ENCODE measurements around the gene PLEKHG5.

PLEKHG5 gene, protein sequence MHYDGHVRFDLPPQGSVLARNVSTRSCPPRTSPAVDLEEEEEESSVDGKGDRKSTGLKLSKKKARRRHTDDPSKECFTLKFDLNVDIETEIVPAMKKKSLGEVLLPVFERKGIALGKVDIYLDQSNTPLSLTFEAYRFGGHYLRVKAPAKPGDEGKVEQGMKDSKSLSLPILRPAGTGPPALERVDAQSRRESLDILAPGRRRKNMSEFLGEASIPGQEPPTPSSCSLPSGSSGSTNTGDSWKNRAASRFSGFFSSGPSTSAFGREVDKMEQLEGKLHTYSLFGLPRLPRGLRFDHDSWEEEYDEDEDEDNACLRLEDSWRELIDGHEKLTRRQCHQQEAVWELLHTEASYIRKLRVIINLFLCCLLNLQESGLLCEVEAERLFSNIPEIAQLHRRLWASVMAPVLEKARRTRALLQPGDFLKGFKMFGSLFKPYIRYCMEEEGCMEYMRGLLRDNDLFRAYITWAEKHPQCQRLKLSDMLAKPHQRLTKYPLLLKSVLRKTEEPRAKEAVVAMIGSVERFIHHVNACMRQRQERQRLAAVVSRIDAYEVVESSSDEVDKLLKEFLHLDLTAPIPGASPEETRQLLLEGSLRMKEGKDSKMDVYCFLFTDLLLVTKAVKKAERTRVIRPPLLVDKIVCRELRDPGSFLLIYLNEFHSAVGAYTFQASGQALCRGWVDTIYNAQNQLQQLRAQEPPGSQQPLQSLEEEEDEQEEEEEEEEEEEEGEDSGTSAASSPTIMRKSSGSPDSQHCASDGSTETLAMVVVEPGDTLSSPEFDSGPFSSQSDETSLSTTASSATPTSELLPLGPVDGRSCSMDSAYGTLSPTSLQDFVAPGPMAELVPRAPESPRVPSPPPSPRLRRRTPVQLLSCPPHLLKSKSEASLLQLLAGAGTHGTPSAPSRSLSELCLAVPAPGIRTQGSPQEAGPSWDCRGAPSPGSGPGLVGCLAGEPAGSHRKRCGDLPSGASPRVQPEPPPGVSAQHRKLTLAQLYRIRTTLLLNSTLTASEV

DNA sequence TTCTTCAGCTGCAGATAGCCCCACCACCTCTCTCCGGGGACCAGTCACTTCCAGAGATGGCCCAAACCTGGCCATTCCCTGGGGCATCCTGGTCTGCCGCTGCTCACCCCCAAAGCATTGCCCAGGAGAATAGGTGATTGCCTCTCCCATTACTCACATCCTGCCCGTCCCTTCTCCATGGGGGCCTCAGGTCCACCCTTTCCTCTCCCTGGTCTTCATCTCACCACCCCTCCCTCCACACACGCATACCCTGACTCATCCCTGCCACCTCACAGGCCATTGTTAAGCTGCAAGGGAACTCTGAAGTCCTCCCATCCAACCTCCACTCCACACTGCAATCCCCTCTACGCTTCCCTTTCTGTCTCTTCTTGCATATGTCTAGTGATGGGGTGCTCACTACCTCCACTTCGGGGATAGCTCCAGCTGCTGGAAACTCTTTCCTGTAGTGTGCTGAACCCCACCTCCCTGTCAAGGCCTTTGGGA, at the start of gene PLEKHG5:
PLEKHG5 (minus strand) TSS at position 188 of the 483 bp plus-strand sequence. CDS start 14,096 bp downstream, outside the sequence.
- DNase-seq = no peak

DNA sequence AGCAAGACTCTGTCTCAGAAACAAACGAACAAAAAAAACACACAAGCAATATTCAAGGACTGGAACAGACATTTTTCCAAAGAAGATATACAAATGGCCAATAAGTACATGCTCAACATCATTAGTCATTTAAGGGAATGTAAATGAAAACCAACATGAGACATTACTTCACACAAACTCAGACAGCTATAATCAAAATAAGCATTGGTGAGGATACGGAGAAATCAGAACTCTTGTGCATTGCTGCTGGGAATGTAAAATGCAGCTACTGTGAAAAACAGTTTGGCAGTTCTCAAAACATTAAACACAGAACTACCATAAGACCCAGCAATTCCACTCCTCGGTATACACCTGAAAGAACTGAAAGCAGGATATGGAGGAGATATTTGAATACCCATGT, 47.5 kb upstream of the PLEKHG5 start:
- no peak for DNase-seq

DNA sequence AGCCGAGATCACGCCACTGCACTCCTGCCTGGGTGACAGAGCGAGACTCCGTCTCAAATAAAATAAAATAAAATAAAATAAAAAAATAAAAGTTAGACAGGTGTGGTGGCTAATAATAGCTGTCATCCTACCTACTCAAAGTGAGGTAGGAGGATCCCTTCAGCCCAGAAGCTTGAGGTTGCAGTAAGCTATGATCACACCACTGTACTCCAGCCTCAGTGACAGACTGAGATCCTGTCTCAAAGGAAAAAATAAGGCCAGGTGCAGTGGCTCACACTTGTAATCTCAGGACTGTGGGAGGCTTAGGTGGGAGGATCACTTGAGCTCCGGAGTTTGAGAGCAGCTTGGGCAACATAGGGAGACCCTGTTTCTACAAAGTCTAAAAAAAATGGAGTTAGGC, 44.8 kb upstream of the PLEKHG5 start:
- no peak for DNase-seq

DNA sequence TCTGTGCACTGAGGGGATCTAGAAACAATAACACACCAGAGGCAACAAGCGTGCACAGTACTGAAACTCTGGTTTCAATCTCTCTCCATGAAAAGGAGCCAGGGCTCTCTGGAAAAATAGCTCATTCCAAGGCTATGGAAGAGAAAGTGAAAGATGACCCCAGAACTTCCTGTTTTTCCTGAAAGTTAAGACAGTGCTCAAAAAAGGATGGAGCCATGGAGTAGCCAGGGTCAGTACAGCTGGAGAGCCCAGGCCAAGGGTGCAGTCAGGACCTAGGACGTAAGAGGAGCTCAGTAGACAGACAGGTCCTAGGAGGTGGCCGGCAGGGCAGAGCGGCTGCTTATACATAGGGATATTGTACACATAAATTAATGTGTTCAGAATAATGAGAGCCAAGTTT, 43.7 kb upstream of the PLEKHG5 start:
- DNase-seq = no peak

- DNase-seq = no peak
Measured at GRCh38 chr1:6534248-6534822, 42.9 kb upstream of the PLEKHG5 start.

- DNase-seq = no peak
Measured at GRCh38 chr1:6531996-6532395, 40.5 kb upstream of the PLEKHG5 start.

GRCh38 chr1:6530504-6531160, 39.2 kb upstream of the PLEKHG5 start:
- no peak for DNase-seq

GRCh38 chr1:6528492-6528891, 37.0 kb upstream of the PLEKHG5 start:
- DNase-seq = no peak

DNA sequence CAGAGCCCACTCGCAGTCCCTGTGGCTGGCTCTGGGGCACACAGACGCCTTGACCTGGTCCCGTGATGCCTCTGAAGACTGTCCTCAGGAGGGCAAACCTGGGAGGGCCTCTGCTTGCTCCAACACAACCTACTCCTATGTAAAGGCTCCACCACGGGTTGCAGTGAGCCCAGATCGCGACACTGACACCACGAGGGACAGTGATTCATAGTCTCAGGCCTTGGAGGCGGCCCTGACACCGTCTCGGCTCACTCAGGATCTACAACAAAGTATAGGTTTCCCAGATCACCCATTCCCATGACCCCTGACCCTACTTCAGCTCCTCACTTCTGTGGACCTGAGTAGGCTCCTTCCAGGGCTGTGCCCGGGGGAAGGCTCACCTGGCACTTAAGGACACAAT, 34.8 kb upstream of the PLEKHG5 start:
- no peak for DNase-seq

GRCh38 chr1:6523566-6523965, 32.1 kb upstream of the PLEKHG5 start:
- DNase-seq = no peak

DNA sequence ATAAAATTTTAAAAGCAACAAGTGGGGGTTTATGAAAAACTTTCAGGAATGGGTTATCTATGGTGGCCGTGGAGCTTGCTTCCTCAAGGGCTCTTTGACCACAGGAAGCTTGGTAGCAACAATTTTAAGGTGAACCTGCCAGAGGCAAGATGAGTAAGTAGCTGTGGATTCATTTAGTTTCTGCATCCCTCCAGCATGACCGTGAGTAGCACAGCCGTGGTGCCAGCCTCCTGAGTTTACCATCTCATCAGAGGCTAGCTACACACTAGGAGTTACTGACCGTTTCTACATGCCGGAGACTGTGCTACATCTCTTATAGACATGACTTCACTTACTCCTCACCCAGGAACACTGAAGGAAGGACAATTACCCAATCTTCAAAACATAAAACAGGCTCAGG, 30.1 kb upstream of the PLEKHG5 start:
- no peak for DNase-seq

DNA sequence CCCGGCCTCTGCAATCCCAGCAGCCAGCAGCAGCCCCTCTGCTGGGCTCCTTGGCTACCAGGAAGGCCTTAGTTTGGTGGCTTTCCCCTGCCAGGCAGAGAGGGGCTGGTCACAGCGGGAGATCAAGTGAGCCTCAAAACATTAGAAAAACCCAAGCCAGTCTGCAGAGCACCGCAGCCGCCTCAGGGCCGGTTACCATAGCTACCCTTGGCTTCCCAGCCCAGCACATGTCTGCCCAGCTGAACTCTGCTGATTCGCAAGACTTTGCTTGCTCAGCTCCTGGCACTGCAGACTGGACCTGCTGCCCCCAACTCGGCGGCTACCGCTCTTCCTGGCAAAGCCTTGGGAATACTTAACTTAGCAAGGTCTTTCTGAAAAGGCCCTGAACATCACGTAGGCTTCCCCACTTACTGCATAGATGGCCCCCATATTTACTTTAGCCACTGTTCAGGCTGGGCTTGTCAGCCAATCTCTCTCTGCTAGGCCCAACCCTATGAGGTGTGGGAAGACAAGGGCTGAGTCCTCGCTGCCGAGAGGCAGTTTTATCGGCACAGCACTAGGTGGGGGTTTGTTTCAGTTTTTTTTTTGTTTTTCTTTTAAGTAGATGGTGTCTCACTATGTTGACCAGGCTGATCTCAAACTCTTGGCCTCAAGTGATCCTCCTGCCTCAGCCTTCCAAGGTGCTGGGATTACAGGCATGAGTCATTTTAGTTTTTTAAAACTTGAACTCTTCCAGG, 28.6 kb upstream of the PLEKHG5 start:
- peak; percentile 3 for DNase-seq

GRCh38 chr1:6519491-6519934, 28.0 kb upstream of the PLEKHG5 start:
- DNase-seq = no peak

GRCh38 chr1:6517435-6517851, 26.0 kb upstream of the PLEKHG5 start:
- DNase-seq = no peak

DNA sequence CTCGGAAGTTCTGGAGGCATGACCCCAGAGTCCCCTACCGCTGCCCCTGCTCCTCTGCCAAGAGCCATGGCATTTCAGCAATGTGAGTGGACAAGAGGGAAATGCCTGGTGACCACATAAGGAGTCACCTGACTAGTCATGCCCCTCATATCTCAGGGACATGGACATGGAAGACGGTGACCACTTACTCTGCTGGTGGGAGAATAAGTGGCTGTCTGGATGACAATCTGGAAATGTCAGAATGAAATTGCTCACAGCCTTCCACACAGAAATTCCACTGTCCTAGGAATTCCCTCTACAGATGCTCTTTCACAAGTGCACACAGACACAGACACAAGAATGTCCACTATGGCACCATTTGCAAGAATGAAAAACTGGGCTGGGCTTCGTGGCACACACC, 24.3 kb upstream of the PLEKHG5 start:
- no peak for DNase-seq

GRCh38 chr1:6513320-6513801, 21.9 kb upstream of the PLEKHG5 start:
- DNase-seq = no peak

DNA sequence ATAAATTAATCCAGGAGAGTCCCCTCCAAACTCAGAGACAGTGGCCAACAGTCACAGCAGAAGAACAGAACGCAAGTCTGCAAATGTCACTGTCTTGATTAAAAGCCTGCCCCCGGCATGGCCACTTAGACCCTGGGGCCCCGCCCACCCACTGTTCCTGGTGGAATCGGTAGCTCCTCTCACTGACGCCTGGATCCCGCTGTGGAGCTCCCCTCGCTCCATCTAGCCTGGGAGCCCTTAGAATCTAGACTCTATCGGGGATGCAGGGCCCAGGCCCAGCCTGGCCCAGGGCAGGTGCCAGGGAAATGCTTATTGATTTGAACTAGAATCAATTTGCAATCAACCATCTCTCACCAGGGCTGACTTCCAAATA, 21.4 kb upstream of the PLEKHG5 start:
- DNase-seq = no peak

DNA sequence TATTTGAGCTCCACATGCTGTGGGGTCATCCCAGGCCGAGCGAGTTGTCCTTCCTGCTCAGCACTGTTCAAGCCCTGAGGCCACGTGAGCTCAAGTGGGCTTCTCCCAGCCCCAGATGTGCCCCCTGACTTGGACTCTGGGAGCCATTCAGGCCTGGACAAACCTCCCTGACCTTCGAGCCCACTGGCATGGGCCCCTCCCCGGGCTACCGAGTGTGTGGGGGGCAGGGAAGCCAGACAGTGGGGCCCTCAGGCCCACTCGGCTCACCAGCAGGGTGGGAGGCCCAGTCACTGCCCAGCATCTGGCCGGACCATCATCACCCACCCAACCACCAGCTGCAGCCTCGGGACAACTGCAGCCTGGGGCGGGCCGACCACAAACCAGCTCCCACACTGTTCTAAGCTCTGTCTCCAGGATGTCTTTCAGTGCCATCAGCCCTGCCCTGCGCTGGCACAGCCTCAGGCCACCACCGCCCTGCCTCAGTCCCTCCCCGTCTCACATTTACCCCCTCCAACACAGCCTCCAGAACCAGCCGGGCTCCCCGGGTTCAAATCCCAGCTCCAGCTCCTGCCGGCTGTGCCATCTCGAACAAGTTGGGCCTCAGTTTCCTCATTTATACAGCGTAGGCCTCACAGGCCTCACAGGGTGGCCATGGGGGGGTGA, 20.9 kb upstream of the PLEKHG5 start:
- DNase-seq = no peak

GRCh38 chr1:6511561-6512244, 20.2 kb upstream of the PLEKHG5 start:
- DNase-seq = no peak

- DNase-seq = no peak
Measured at GRCh38 chr1:6511056-6511455, 19.6 kb upstream of the PLEKHG5 start.

GRCh38 chr1:6510493-6510892, 19.0 kb upstream of the PLEKHG5 start:
- no peak for DNase-seq

All from NCI-H2081 treated with DMSO at 0.1 percent for 48 hours (cell line).